ACHN (cell line): ENCODE results near the gene HSD11B1.

ENCODE experiments used
- DNase-seq: peaks from one replicate; pipeline ENCODE4 v3.0.0-alpha.2; 2015
- in situ Hi-C: cut with HindIII; loops from 2 replicates; pipeline ENCODE4 v1.10.0; 2017; ENCODE audit warnings: low sequenced_read_pairs, low pct_ligation_motif_present, low pct_unique_long_range_greater_than_20kb

Gene HSD11B1

DNA sequence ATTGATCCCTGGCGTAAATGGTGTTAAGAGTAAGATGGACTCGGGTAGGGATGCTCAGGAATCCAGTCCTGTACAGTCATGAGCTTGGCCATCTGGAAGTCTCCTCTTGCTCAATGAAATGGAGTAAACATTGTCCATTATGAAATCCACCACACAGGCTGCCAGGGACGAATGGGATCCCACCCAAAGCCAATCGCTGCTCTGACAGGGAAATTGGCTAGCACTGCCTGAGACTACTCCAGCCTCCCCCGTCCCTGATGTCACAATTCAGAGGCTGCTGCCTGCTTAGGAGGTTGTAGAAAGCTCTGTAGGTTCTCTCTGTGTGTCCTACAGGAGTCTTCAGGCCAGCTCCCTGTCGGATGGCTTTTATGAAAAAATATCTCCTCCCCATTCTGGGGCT, at the start of gene HSD11B1:
Gene HSD11B1, plus strand, starts transcription at position 263 of the 400 bp plus-strand sequence. Its CDS starts 97 bp downstream, at position 360.
- in situ Hi-C loops = no loop called here
- no peak for DNase-seq

DNA sequence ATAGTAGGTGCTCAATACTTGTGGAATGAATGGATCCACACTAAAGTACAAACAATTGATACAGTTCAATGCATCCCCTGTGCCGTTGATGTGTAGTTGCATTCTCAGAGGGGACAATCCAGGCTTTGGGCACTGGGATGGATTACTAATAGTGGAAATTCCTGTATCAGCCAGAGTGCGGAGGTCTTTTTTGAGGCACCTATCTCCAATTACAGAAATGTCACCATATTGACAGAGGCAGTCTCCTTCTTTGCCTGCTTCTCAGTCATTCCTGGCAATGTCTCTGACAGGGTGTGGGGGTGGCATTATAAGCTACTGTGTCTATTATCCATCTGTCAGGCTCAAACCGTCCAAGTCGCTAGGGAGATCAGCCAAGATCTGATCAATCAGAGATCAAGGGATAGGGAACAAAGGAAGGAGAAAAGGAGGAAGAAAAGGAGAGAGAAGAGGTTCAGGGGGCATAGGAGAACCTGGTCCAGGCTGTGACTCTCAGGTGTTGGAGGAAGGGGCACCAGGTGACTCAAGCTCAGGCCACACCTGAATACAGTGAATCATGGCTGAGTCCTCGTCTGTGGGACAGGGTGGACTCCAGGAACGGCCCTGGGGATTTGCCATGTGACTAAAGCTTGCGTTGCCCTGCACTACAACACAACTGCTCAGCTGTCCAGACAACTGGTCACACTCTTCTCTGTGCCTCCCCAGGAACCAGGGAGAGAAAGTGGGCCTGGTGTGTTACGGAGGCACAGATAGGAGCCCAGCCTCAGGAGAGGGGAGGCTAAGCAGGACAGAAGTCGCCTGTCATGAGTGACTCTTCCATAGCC, 49.0 kb upstream of the HSD11B1 start:
- in situ Hi-C loops = no loop called here
- no peak for DNase-seq

DNA sequence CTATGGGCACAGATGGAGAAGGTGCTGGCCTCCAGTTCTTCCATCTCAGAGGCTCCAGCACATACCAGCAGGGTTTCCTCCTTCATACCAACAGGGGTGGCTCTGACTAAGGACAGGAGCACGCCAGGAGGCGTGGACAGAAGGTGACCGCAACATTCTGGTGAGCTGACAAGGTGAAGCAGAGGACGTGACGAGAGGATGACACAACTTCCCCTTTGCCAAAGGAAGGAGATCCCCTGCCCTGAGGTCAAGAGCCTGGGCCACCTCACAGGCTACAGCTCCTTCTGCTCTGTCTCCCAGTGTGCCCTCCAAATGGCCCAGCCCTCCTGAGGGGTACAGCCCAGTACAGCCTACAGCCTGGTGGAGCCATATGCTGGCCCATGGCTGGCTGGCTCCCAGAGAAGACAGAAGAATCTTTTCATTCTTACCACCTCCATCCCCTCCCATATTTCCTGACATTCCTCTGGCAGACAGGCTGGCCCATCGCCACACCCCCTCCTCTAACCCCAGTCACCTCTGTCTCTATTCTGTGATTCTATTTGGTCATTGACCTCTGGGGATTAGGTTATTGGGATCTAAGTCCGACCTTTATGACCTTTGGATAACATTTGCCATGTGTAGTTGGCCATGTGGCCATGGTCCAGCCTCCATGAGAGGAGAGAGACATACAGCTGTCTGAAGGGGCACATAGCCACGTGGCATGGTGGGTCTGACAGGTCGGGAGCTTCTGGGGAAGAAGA, 47.3 kb upstream of the HSD11B1 start:
- DNase-seq = no peak
- in situ Hi-C loops = no loop called here

DNA sequence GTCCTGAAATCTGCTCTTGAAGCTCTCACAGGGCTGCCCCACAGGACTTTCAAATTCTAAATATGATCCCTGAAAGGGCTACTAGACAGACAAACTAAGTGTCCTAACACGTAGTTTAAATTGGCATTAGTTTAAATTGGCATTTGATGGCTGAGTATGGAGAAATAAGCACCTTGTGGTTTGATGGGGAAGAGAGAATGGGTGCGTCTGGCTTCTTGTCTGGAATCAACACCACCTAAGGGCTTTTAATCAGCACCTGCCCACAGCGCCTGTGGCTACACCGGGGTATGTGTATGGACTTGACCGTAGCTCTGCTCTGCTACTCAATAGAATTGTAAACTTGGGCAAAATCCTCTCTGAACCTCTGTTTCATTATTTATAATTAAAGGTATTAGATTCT, 46.7 kb upstream of the HSD11B1 start:
- in situ Hi-C loops = no loop called here
- no peak for DNase-seq

DNA sequence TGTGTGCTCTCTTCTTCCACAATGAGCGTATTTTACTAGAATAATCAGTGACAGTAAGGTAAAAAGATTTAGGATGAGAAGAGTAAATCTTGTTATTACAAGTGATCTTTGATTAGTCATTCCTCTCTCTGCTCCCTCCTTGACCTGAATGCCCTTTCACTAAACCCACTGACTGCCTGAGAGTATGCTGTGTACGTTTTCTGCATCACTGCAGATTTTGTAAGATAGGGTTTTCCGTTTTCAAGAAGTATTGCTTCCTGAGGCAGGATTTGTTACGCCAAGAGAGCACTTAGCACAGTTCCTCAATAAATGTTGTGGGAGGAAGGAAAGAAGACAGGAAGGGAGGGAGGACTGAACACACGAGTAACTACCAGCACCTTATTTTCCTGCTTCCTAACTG, 44.7 kb upstream of the HSD11B1 start:
- in situ Hi-C loops = no loop called here
- no peak for DNase-seq

DNA sequence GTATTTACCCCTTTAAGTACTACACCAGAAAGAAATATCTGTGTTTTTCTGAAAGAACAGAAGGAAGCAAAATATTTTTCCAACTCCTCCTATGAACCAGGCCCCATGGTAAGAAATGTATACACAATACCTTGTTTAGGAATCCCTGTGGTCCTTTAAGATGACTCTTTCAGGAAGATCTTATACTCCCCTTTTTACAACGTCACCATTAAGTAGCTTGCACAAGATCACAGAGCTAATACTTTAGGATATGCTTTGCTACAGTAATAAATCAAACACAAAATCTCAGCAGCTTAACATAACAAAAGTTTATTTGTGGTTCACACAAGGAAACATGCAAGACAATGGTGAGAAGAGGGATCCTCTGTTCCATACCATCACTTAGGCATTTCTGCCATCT, 43.6 kb upstream of the HSD11B1 start:
- in situ Hi-C loops = no loop called here
- DNase-seq = no peak

DNA sequence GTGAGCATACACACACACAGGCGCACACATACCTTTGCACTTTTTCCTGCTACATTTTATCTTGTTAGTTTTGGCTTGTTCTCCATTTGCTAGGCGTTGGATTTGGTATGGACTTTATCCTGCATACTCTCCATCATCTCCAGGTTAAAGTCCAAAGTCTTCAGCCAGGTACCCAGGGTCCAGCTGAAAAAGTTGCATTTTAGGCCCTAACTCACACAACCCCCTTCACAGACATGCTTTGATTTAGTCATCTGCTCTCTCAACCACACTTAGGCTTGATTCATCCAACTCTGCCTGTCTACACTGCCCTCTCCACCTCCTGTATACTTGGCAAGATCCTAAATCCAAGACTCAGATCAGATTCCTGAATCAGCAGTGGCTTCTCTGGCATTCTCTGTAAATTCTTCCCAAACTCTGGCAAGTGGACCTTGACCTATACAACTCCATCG, 41.7 kb upstream of the HSD11B1 start:
- in situ Hi-C loops = no loop called here

DNA sequence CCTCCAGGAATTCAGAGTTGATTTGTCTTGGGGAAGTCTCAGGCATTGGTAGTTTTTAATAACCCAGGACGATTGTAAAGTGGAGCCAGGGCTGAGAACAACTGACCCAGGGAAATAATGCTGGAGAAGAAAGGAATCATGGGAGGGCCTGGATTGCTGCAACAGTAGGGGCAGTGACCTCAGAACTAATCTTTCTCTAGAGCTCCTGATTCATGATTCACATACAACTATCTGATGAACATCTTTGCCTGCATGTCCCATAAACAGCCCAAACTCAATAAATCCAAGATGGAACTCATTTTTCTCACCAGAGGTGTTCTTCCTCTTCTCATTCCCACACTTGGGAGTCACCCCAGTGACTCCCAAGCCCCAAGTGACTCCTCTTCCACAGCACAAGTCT, 37.5 kb upstream of the HSD11B1 start:
- in situ Hi-C loops = no loop called here
- no peak for DNase-seq

More for the DNA sequence above, 41.7 kb upstream of the HSD11B1 start:
- no peak for DNase-seq

DNA sequence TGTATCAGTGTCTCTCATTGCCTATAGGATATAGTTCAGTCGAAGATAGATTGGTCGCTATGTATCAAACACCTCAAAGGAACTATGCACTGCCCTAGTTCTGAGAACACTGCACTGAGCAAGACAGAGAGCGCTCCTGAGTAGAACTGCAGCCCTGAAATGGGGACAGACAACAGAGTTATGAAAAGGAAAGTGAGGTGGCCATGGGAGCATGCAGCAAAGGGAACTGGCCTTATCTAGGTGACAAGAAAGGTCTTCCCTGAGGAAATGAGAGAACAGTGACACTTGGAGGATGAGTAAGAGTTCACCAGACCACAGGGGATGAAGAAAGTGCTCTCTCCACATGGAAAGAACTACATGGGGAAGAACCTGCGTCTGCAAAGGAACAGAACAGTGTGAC, 36.9 kb upstream of the HSD11B1 start:
- in situ Hi-C loops = no loop called here
- DNase-seq = no peak

DNA sequence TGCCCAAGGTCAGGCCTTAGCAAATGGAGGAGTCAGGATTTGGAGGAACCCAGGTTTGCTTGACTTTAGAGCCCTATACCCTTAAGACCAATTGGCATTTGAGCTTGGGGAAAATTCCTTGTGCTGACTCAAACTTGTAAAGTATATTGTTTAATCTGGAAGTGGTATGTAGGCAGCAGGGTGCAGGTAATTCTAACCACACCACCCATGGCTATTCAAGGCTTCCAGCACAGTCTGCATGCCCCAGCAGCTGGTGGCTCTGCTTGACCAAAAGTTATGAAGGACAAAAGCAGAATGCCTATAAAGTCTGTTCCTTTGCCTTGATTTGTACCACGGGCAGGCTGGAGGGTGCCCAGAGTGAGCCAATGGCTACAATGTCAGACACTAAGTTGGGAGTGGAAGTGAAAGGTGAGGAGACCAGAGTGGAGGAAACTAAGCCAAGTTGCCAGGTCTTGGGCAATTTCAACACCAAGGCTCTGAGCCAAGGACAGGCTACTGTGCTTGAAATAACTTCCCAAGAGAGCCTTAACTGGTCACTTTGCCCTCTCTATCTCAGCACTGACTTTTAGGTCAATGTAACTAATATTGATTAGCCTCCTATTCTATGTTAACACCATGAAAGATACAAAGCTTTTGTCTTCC, 34.1 kb upstream of the HSD11B1 start:
- DNase-seq = no peak
- in situ Hi-C loops = no loop called here

DNA sequence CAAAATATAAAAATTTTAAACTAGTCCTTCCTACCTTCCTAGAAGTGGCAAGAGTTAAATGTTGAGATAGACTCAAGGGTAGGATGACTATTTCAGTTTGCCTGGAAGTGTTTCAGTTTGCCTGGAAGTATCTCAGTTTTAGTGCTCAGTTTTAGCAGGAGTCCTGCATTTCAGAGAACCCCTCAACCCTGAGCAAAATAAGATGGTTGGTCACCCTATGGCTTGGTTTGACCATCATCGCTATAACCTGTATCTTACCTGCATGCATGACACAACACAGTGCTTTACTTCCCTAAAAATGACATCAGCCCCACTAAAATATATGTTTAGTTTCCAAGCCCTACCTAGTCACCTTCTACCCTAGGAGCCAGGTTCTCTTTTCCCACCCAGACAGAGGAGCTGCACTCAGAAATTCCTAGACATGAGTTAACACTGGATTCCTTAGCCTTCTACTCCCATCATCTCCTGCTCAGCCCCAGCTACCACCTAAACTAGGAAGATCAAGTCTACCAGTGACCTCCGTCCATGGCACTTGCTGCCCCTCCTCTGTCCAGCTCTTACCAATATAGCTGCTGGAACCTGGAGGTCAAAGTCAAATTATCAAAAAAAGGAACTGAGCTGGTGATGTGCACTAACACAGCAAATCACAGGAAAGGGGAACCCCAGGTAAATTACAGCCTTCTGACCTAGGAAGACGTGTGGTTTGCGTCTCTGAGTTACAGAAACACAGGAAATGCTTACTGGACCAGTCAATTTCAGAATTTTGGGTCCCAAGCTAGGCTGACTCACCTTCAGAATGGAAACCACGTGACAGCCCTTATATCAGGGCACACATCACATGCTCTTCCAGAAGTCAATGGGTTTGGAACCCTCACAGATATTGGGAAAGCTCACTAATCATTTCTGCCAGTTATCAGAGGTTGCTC, 31.7 kb upstream of the HSD11B1 start:
- in situ Hi-C loops = no loop called here
- no peak for DNase-seq

DNA sequence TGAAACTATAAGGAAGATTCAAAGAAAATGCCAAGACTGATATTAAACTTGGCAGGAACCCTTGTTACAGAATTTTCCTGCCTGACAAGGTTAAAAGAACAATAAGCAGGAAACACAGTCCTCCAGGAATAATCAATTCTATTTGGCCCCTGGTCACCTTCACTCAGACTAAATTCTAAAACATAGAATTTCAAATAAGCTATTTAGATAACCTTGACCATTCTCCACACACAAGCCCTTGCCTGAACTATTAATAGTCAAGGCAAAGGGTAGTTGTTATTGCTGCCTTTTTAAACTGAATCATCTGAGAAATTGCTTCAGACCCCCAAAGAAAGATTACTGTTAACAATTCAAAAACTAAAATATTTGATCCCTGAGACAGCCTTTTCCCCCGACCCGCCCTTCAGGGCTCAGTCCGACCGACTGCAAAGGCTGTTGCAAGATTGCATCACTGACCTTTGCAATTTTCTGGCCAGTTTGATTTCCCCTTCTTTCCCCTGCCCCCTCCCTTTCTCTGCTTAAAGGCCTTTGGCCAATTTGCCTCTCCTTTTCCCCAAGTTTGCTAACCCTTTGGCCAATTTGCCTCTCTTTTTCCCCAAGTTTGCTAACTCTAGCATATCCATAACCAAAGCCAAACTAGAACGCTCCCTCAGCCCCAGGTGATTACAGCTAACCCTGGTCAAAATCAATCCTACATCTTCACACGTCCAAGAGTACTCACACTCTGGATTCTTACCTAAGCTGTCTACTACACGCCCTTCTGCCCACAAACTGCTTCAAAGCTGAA, 30.8 kb upstream of the HSD11B1 start:
- no peak for DNase-seq
- in situ Hi-C loops = no loop called here

DNA sequence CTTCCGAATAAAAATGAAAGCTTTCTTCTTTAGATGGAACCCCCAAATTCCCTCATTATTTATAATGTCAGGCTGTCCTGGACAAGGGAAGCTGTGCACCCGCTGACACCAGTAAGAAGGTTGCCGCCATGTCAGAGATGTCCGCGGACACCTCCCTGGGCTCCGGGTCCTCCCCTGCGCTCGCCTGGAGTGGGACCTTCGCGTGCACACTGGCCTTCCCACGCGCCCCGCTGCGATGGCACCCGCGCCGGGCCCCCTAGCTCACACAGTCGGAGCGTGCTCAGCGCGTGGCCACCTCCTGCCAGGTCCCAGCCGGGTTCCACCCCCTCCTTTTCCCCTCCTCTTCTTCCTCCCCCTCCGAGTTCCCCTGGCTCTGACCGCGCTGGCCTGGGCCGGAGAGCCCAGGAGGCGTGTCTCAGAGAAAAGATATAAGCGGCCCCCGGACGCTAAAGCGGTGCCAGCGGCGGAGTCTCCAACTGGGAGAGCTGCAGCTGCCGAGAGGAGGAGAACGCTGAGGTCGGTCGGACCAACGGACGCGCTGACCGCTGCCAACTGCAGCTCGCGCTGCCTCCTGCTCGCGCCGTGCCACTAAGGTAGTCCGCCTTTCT, 29.6 kb upstream of the HSD11B1 start, which contains the start of gene G0S2:
Gene G0S2, plus strand, starts transcription at position 456 of the 608 bp plus-strand sequence. CDS start 273 bp downstream, outside the sequence.
- in situ Hi-C loops = loop anchor here (25.0 kb wide), 1 partner anchor 88 kb away; the partner anchor contains the start of gene CAMK1G

DNA sequence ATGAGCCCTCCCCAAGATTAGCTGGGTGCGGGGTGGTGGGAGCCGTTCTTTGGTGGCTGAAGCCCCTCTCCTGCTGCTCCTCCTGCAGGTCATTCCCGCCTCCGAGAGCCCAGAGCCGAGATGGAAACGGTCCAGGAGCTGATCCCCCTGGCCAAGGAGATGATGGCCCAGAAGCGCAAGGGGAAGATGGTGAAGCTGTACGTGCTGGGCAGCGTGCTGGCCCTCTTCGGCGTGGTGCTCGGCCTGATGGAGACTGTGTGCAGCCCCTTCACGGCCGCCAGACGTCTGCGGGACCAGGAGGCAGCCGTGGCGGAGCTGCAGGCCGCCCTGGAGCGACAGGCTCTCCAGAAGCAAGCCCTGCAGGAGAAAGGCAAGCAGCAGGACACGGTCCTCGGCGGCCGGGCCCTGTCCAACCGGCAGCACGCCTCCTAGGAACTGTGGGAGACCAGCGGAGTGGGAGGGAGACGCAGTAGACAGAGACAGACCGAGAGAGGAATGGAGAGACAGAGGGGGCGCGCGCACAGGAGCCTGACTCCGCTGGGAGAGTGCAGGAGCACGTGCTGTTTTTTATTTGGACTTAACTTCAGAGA, 29.0 kb upstream of the HSD11B1 start:
- in situ Hi-C loops = loop anchor here (25.0 kb wide), 1 partner anchor 88 kb away; the partner anchor contains the start of gene CAMK1G
- no peak for DNase-seq

More for the DNA sequence above, 29.6 kb upstream of the HSD11B1 start, which contains the start of gene G0S2:
- DNase-seq = peak; percentile 35

DNA sequence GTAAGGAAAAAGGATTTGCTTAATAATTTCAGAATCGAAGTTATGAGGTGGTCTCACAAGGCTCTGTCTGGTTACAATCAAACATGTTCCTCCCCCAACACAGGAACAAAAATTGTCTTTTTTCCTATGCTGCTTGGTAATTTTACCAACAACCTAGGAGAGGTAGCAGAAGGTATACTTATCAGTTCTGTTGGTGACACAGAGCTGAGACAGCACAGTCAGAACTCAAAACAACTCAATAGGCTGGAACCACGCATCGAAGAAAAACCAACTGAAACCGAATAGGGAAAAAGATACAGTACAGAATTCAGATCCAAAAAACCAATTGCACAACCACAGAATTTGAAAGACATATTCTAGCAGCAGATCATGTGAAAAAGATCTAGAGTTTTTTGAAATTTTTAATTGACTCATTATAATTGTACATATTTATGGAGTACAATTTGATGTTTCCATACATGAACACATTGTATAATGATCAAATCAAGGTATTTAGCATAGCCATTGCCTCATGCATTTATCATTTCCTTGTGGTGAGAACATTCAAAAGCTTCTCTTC, 25.6 kb upstream of the HSD11B1 start:
- in situ Hi-C loops = loop anchor here (25.0 kb wide), 1 partner anchor 92 kb away; the partner anchor contains the start of gene CAMK1G
- DNase-seq = no peak

DNA sequence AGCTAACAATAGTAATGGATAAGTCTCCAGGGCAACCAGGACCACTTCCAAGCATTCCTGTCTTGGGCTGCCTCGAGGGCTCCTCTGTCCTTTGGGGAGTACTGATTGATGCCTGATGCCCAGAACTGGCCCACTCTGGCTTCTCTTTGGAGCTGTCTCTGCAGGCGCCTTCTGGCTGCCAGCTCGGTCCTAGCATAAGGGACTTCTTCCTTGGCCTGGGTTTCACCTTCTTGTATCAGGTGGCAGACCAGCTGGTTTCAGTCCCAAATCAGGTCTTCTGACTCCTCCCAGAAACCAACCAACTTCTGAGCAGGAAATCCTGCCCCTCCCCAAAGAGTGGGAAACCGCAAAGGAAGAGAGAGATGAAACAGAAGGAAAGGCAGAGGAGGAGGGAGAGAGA, 18.8 kb upstream of the HSD11B1 start:
- DNase-seq = no peak
- in situ Hi-C loops = loop anchor here (25.0 kb wide), 1 partner anchor 99 kb away; the partner anchor contains the start of gene CAMK1G
